Measurements from ENCODE around the gene SYTL1. TPM values are rescaled to one million over a fixed set of nuclear protein-coding genes. Genes with fewer than 3 reads are reported as not detected.

Gene SYTL1
- total RNA-seq, 1 experiment from 2014 or later, result 75.9 TPM

DNA sequence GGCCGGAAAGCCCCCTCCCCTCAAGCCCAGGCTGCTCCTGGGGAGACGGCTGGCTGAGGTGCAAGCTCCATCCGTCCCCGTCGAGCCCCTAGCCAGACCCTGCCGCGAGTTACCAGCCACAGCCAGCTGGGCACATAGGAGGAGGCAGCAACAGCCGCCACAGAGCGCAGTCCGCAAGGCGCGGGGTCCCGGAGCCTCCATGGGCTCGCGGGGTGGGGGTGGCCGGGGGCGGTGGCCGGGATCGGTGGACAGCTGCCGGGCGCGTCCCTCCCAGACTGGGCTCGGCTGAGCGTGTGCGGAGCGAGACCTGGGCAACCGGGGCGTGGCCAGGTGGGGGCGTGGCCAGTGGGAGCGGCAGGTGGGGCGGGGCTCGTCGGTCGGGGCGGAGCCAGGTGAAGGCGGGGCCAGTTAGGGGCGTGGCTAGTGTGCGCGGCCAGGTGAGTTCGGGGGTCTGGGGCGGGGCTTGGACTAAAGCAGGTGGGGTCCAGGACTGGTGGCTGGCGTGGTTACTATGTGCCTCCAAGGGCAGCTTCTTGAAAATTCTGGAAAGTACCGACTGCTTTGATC lies 41.3 kb downstream of the SYTL1 start, which contains the start of gene CD164L2:
Gene CD164L2 (minus strand): TSS at position 295 of the 567 bp plus-strand sequence. CDS start 94 bp downstream, at position 201.
- BruUV-seq (replicated peaks), result no TSS peak
- H3K27me3 ChIP-seq (ENCODE audit: insufficient read depth, low read length), result no peaks in the 10 kb centered on the region
- POLR2A ChIA-PET, result interaction anchor here (0.9 to 3.9 kb wide), 5 partner anchors 8 to 83 kb away, joined by 3 to 26 read pairs (median 6); partner anchors contain the start of gene MAP3K6
- H3K4me3 ChIP-seq (replicated peaks in 1 of 2; ENCODE audit: low read depth in 1 of 2, low read length in 2 of 2), result peak within 1 kb of the TSS; percentile 60 to 67
- CTCF ChIA-PET, result interaction anchor here (1.0 to 3.4 kb wide), 4 partner anchors 8 to 16 kb away, joined by 3 to 10 read pairs (median 5); partner anchors contain the start of gene MAP3K6
- peak within 1 kb of the TSS; percentile 56; the same call in 1 of the 2 replicates for H3K27ac ChIP-seq (ENCODE audit: low read depth, low read length)
- no peaks in the 10 kb centered on the region for H3K79me2 ChIP-seq (ENCODE audit: insufficient read depth, low read length)
- H2AFZ ChIP-seq (ENCODE audit: low read depth, low read length, poor library complexity, severe bottlenecking), result no peak within 1 kb of the TSS
- H3K9me3 ChIP-seq (ENCODE audit: control insufficient read depth in 1 of 2, insufficient read depth in 1 of 2, low read depth in 1 of 2, low read length in 2 of 2), result no peaks in the 10 kb centered on the region
- H3K9ac ChIP-seq (ENCODE audit: low read length), result peak within 1 kb of the TSS; percentile 69
- no peaks in the 10 kb centered on the region for H3K36me3 ChIP-seq (ENCODE audit: control insufficient read depth in 1 of 2, insufficient read depth in 2 of 2, low read length in 2 of 2)
- peak within 1 kb of the TSS; percentile 98 for H3K4me2 ChIP-seq (ENCODE audit: low read length)
- no peak for DNase-seq (ENCODE audit: low read depth, low spot score)
- TF ChIP-seq POLR2AphosphoS5 (IDR thresholded peaks at IDR 0.05; ENCODE audit: low read depth, low read length), result peak; percentile 80
- no peak for TF ChIP-seq EZH2 (IDR thresholded peaks at IDR 0.05)
- TF ChIP-seq, protein P1, sequence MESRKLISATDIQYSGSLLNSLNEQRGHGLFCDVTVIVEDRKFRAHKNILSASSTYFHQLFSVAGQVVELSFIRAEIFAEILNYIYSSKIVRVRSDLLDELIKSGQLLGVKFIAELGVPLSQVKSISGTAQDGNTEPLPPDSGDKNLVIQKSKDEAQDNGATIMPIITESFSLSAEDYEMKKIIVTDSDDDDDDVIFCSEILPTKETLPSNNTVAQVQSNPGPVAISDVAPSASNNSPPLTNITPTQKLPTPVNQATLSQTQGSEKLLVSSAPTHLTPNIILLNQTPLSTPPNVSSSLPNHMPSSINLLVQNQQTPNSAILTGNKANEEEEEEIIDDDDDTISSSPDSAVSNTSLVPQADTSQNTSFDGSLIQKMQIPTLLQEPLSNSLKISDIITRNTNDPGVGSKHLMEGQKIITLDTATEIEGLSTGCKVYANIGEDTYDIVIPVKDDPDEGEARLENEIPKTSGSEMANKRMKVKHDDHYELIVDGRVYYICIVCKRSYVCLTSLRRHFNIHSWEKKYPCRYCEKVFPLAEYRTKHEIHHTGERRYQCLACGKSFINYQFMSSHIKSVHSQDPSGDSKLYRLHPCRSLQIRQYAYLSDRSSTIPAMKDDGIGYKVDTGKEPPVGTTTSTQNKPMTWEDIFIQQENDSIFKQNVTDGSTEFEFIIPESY (IDR thresholded peaks at IDR 0.05; ENCODE audit: extremely low read depth, insufficient replicate concordance, low read length), result no peak
- peak; percentile 30; the same call in 1 of the 2 replicates for TF ChIP-seq ZFX (IDR thresholded peaks at IDR 0.05)
- ATAC-seq, result peak; percentile 95
- intact Hi-C loops (cut with micrococcal nuclease), result no loop called here
- H3K9me2 ChIP-seq (ENCODE audit: insufficient read depth), result no peaks in the 10 kb centered on the region
- no peaks in the 10 kb centered on the region for H4K20me1 ChIP-seq (ENCODE audit: insufficient read depth)
- RAD21 ChIA-PET (ENCODE audit: low non-redundant PET in 1 of 2, low total read pairs in 2 of 2, uncharacterized antibody in 2 of 2, unreplicated experiment in 2 of 2), result interaction anchor here in 1 of 2 experiments (1.1 kb wide), 1 partner anchor 8 kb away, joined by 4 read pairs; no protein-coding TSS in a partner anchor
- peaks cover 11 to 60% of the 10 kb centered on the region in 2 experiments for H3K4me1 ChIP-seq (ENCODE audit: control insufficient read depth in 1 of 2, insufficient read depth in 2 of 2, low read length in 2 of 2)

DNA sequence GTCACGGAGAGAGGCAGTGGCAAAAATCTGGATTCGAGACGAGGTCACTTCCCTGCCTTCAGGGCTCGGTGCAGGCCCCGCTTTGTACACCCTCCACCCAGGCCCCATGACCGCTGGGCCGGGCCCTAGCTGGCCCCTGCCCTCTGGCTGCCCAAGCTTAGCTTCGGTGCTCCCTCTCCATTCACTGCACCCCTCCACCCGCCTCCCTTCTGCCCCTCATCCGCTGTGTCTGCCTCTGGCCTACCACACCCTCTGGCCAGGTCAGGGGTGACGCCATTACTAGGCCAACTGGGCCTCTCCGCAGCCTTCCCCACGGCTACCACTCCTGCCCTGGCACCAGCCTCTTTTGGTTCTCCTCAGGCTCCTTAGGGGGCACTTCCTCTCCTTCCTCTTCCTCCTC lies 41.8 kb downstream of the SYTL1 start:
- CTCF ChIA-PET, result interaction anchor here (1.0 to 3.4 kb wide), 2 partner anchors 12 to 17 kb away, joined by 3 to 10 read pairs; partner anchors contain the start of gene MAP3K6
- Histone ChIP-seq H3K79me2 (ENCODE audit: insufficient read depth, low read length) (no peaks in the 10 kb centered on the region), H4K20me1 (ENCODE audit: insufficient read depth) (no peaks in the 10 kb centered on the region), H3K9me2 (ENCODE audit: insufficient read depth) (no peaks in the 10 kb centered on the region), H3K36me3 (ENCODE audit: control insufficient read depth in 1 of 2, insufficient read depth in 2 of 2, low read length in 2 of 2) (no peaks in the 10 kb centered on the region), H3K4me1 (ENCODE audit: control insufficient read depth in 1 of 2, insufficient read depth in 2 of 2, low read length in 2 of 2) (peaks cover 8 to 60% of the 10 kb centered on the region in 2 experiments), H3K9me3 (ENCODE audit: control insufficient read depth in 1 of 2, insufficient read depth in 1 of 2, low read depth in 1 of 2, low read length in 2 of 2) (no peaks in the 10 kb centered on the region), H3K9ac (ENCODE audit: low read length) (no peak overlapping the region), H3K27me3 (ENCODE audit: insufficient read depth, low read length) (no peaks in the 10 kb centered on the region), H3K27ac (ENCODE audit: low read depth, low read length) (no peak overlapping the region; the same call in 1 of the 2 replicates), H3K4me2 (ENCODE audit: low read length) (peak overlapping the region; percentile 98), H2AFZ (ENCODE audit: low read depth, low read length, poor library complexity, severe bottlenecking) (no peak overlapping the region), H3K4me3 (replicated peaks in 1 of 2; ENCODE audit: low read depth in 1 of 2, low read length in 2 of 2) (no peak overlapping the region)
- ATAC-seq, result no peak
- POLR2A ChIA-PET, result interaction anchor here (1.2 to 3.9 kb wide), 2 partner anchors 18 to 76 kb away, joined by 4 to 26 read pairs; partner anchors contain the start of gene MAP3K6
- TF ChIP-seq CEBPB (IDR thresholded peaks at IDR 0.05; ENCODE audit: low read depth) (no peak), CBX3 (IDR thresholded peaks at IDR 0.05; ENCODE audit: low read depth) (no peak), POLR2AphosphoS5 (IDR thresholded peaks at IDR 0.05; ENCODE audit: low read depth, low read length) (no peak), EZH2phosphoT487 (IDR thresholded peaks at IDR 0.05; ENCODE audit: borderline replicate concordance) (no peak), ZNF274 (IDR thresholded peaks at IDR 0.05; ENCODE audit: low read depth, low read length) (no peak), EZH2 (IDR thresholded peaks at IDR 0.05) (no peak), EGR1 (IDR thresholded peaks at IDR 0.05; ENCODE audit: low read depth) (no peak), MAX (IDR thresholded peaks at IDR 0.05) (no peak), YY1 (IDR thresholded peaks at IDR 0.05; ENCODE audit: extremely low read depth, insufficient replicate concordance, low read depth, low read length) (no peak), RAD21 (IDR thresholded peaks at IDR 0.05; ENCODE audit: low read depth) (no peak)
- TF ChIP-seq, protein P1 (IDR thresholded peaks at IDR 0.05; ENCODE audit: extremely low read depth, insufficient replicate concordance, low read length), result no peak
- TF ChIP-seq, protein P2, sequence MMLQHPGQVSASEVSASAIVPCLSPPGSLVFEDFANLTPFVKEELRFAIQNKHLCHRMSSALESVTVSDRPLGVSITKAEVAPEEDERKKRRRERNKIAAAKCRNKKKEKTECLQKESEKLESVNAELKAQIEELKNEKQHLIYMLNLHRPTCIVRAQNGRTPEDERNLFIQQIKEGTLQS (IDR thresholded peaks at IDR 0.05), result no peak
- intact Hi-C loops (cut with micrococcal nuclease), result no loop called here
- BruUV-seq (replicated peaks), result no TSS peak
- DNase-seq (ENCODE audit: low read depth, low spot score), result no peak
- RAD21 ChIA-PET (ENCODE audit: low non-redundant PET in 1 of 2, low total read pairs in 2 of 2, uncharacterized antibody in 2 of 2, unreplicated experiment in 2 of 2), result interaction anchor here (1.0 to 1.1 kb wide), 2 partner anchors 8 to 81 kb away, joined by 3 to 4 read pairs; no protein-coding TSS in a partner anchor
